Liver (tissue), 9 donors: ENCODE measurements around the gene SLC29A3. TPM values are rescaled to one million over a fixed set of nuclear protein-coding genes. Genes with fewer than 3 reads are reported as not detected.

ENCODE experiments used
- DNase-seq: peaks from one replicate; pipeline ENCODE4 v3.0.0-alpha.2; 2017; ENCODE audit warnings: low spot score
- H3K27ac ChIP-seq, 2 donors: one replicate each; pipeline ENCODE4 v1.7.0; 2013; ENCODE audit warnings: inconsistent platforms in 2 of 2, low read length in 2 of 2, control low read depth in 1 of 2, low read depth in 1 of 2, mild to moderate bottlenecking in 1 of 2
- H3K27me3 ChIP-seq, 4 donors: one replicate each; pipeline versions ENCODE4 v1.6.1 to v1.7.0; 2013; ENCODE audit warnings: low read length in 3 of 4, inconsistent platforms in 1 of 4, mild to moderate bottlenecking in 1 of 4, moderate library complexity in 1 of 4; ENCODE audit not compliant: control insufficient read depth in 4 of 4, insufficient read depth in 4 of 4
- H3K36me3 ChIP-seq, 4 donors: one replicate each; pipeline versions ENCODE4 v1.6.1 to v1.7.0; 2013; ENCODE audit warnings: low read length in 3 of 4, mild to moderate bottlenecking in 3 of 4, low read depth in 1 of 4, moderate library complexity in 1 of 4; ENCODE audit not compliant: control insufficient read depth in 4 of 4, insufficient read depth in 3 of 4
- H3K4me1 ChIP-seq, 4 donors: one replicate each; pipeline versions ENCODE4 v1.6.1 to v1.7.0; 2013; ENCODE audit warnings: low read length in 3 of 4, mild to moderate bottlenecking in 3 of 4, moderate library complexity in 1 of 4; ENCODE audit not compliant: control insufficient read depth in 4 of 4, insufficient read depth in 4 of 4
- H3K4me3 ChIP-seq, 3 donors: one replicate each; pipeline versions ENCODE4 v1.6.1 to v1.7.0; 2013; ENCODE audit warnings: low read length in 3 of 3, control low read depth in 1 of 3, low read depth in 1 of 3, mild to moderate bottlenecking in 1 of 3
- H3K9ac ChIP-seq, 2 donors: one replicate each; pipeline ENCODE4 v1.7.0; 2013; ENCODE audit warnings: low read length in 2 of 2, mild to moderate bottlenecking in 2 of 2, moderate library complexity in 2 of 2, control low read depth in 1 of 2, low read depth in 1 of 2
- H3K9me3 ChIP-seq, 4 donors: one replicate each; pipeline versions ENCODE4 v1.6.1 to v1.7.0; 2013; ENCODE audit warnings: low read length in 3 of 4; ENCODE audit not compliant: control insufficient read depth in 4 of 4
- EGR1 ChIP-seq, 2 donors: IDR thresholded peaks; 2 replicates each; pipeline ENCODE4 v1.6.1; 2016 to 2018; ENCODE audit warnings: antibody characterized with exemption in 2 of 2, low read depth in 2 of 2
- FOXA1 ChIP-seq: IDR thresholded peaks from 2 replicates; pipeline ENCODE4 v1.6.1; 2016; ENCODE audit warnings: antibody characterized with exemption
- FOXA2 ChIP-seq: IDR thresholded peaks from 2 replicates; pipeline ENCODE4 v1.6.1; 2016; ENCODE audit warnings: antibody characterized with exemption
- GABPA ChIP-seq, 2 donors: IDR thresholded peaks in 1 of 2; conservative IDR thresholded peaks in 1 of 2; 2 replicates each; pipeline ENCODE4 v1.6.1; 2016; ENCODE audit warnings: antibody characterized with exemption in 2 of 2, mild to moderate bottlenecking in 1 of 2, moderate library complexity in 1 of 2
- HNF4A ChIP-seq, 2 donors: conservative IDR thresholded peaks; 2 replicates each; pipeline ENCODE4 v1.6.1; 2016; ENCODE audit warnings: antibody characterized with exemption in 2 of 2, mild to moderate bottlenecking in 2 of 2
- HNF4G ChIP-seq: IDR thresholded peaks from 2 replicates; pipeline ENCODE4 v1.6.1; 2016; ENCODE audit warnings: antibody characterized with exemption
- JUND ChIP-seq, 2 donors: IDR thresholded peaks; 2 replicates each; pipeline ENCODE4 v1.6.1; 2016; ENCODE audit warnings: antibody characterized with exemption in 2 of 2
- MAX ChIP-seq: IDR thresholded peaks from 2 replicates; pipeline ENCODE4 v1.6.1; 2016; ENCODE audit warnings: antibody characterized with exemption
- NR2F2 ChIP-seq: IDR thresholded peaks from 2 replicates; pipeline ENCODE4 v1.6.1; 2016; ENCODE audit warnings: antibody characterized with exemption
- RAD21 ChIP-seq, 2 donors: IDR thresholded peaks; 2 replicates each; pipeline ENCODE4 v1.6.1; 2016; ENCODE audit warnings: antibody characterized with exemption in 2 of 2, mild to moderate bottlenecking in 2 of 2
- REST ChIP-seq: IDR thresholded peaks from 2 replicates; pipeline ENCODE4 v1.6.1; 2016; ENCODE audit warnings: antibody characterized with exemption, mild to moderate bottlenecking
- RXRA ChIP-seq, 2 donors: IDR thresholded peaks; 2 replicates each; pipeline ENCODE4 v1.6.1; 2017 to 2018; ENCODE audit warnings: antibody characterized with exemption in 2 of 2, mild to moderate bottlenecking in 1 of 2
- SP1 ChIP-seq: IDR thresholded peaks from 2 replicates; pipeline ENCODE4 v1.6.1; 2018; ENCODE audit warnings: antibody characterized with exemption, mild to moderate bottlenecking
- TAF1 ChIP-seq: conservative IDR thresholded peaks from 2 replicates; pipeline ENCODE4 v1.6.1; 2016; ENCODE audit warnings: antibody characterized with exemption, mild to moderate bottlenecking
- YY1 ChIP-seq: IDR thresholded peaks from 2 replicates; pipeline ENCODE4 v1.6.1; 2016; ENCODE audit warnings: antibody characterized with exemption, mild to moderate bottlenecking
- ZBTB33 ChIP-seq: IDR thresholded peaks from 2 replicates; pipeline ENCODE4 v1.6.1; 2016; ENCODE audit warnings: antibody characterized with exemption
- WGBS: extraction: QIAGEN DNeasy Blood & Tissue Kit; methylation state at CpG from one replicate; pipeline ENCODE4 v1.1.7; 2013; 5-methylcytosine and 5-hydroxymethylcytosine counted together
- polyA plus RNA-seq, 2 donors: library from polyadenylated mRNA; stranded (reverse) in 1 of 2; unstranded in 1 of 2; fragments of 200-250 nt in 1 of 2; fragments of >200 nt in 1 of 2; fragmentation: Nextera tagmentation in 1 of 2; extraction: Ambion mirVana in 1 of 2; gene quantifications; one replicate each; pipeline versions ENCODE4 v1.2.1 to v1.2.3, GENCODE V29; 2013 to 2015
- total RNA-seq, 2 donors: library from RNA; depleted of rRNA; stranded (reverse); fragments of >200 nt; gene quantifications; one replicate each; pipeline ENCODE4 v1.2.3, GENCODE V29; 2014
- donor health status: healthy.
- donor health status: healthy.
- donor health status: healthy.
- donor health status: healthy.
- donor health status: healthy.

Gene SLC29A3
- total and polyA plus RNA-seq, 4 donors = 3.1 to 11.9 (median 5.3) TPM

- Histone ChIP-seq H3K4me1 (peaks cover 34 to 67% (median 45%) of the 10 kb centered on the region in 4 donors), H3K27me3 (no peaks in the 10 kb centered on the region), H3K9me3 (no peaks in the 10 kb centered on the region), H3K27ac (no peak overlapping the region), H3K4me3 (no peak overlapping the region), H3K9ac (no peak overlapping the region), H3K36me3 (no peaks in the 10 kb centered on the region)
- DNase-seq = no peak
- TF ChIP-seq JUND (IDR thresholded peaks at IDR 0.05) (peak in 1 of 2 donors; percentile 15), HNF4A (conservative IDR thresholded peaks at IDR 0.05) (no peak)
- 94% methylated on average over 8 of the region's 8 CpGs for WGBS
Observed at GRCh38 chr10:71342573-71343391, 23.7 kb downstream of the SLC29A3 start.

GRCh38 chr10:71343392-71343773, 24.3 kb downstream of the SLC29A3 start:
- Histone ChIP-seq H3K27ac (peak overlapping the region in 1 of 2 donors; percentile 15), H3K9ac (no peak overlapping the region), H3K36me3 (no peaks in the 10 kb centered on the region), H3K4me1 (peaks cover 35 to 67% (median 45%) of the 10 kb centered on the region in 4 donors), H3K27me3 (no peaks in the 10 kb centered on the region), H3K9me3 (no peaks in the 10 kb centered on the region), H3K4me3 (no peak overlapping the region)
- WGBS = 86% methylated on average over 5 of the region's 5 CpGs
- peak in 1 of 2 donors; percentile 31 for TF ChIP-seq RAD21 (IDR thresholded peaks at IDR 0.05)
- TF ChIP-seq FOXA2 = no peak
- TF ChIP-seq SP1 = peak; percentile 32
- TF ChIP-seq MAX = peak; percentile 75
- peak in 1 of 2 donors; percentile 44 for TF ChIP-seq HNF4A (conservative IDR thresholded peaks at IDR 0.05)
- TF ChIP-seq EGR1 (IDR thresholded peaks at IDR 0.05; ENCODE audit: low read depth in 2 of 2) = peak in 1 of 2 donors; percentile 40
- peak; percentile 41 to 84 for TF ChIP-seq RXRA (IDR thresholded peaks at IDR 0.05)
- no peak for TF ChIP-seq HNF4G
- TF ChIP-seq JUND (IDR thresholded peaks at IDR 0.05) = peak in 1 of 2 donors; percentile 47
- TF ChIP-seq ZBTB33 = peak; percentile 31
- no peak for DNase-seq

GRCh38 chr10:71344154-71344925, 25.3 kb downstream of the SLC29A3 start:
- Histone ChIP-seq H3K4me3 (no peak overlapping the region), H3K36me3 (no peaks in the 10 kb centered on the region), H3K9ac (no peak overlapping the region), H3K4me1 (peaks cover 35 to 67% (median 44%) of the 10 kb centered on the region in 4 donors), H3K27ac (peak overlapping the region in 1 of 2 donors; percentile 15), H3K27me3 (no peaks in the 10 kb centered on the region), H3K9me3 (no peaks in the 10 kb centered on the region)
- 87% methylated on average over 9 of the region's 9 CpGs for WGBS
- no peak for DNase-seq
- no peak for TF ChIP-seq HNF4A (conservative IDR thresholded peaks at IDR 0.05)
- no peak for TF ChIP-seq ZBTB33
- no peak for TF ChIP-seq EGR1 (IDR thresholded peaks at IDR 0.05; ENCODE audit: low read depth in 2 of 2)
- TF ChIP-seq FOXA2 = no peak
- no peak for TF ChIP-seq HNF4G
- no peak for TF ChIP-seq TAF1
- TF ChIP-seq JUND (IDR thresholded peaks at IDR 0.05) = no peak
- TF ChIP-seq GABPA (IDR thresholded peaks at IDR 0.05 in 1 of 2, conservative IDR thresholded peaks at IDR 0.05 in 1 of 2) = no peak
- no peak for TF ChIP-seq NR2F2
- no peak for TF ChIP-seq YY1
- TF ChIP-seq FOXA1 = no peak
- TF ChIP-seq REST = no peak
- no peak for TF ChIP-seq MAX
- TF ChIP-seq RXRA (IDR thresholded peaks at IDR 0.05) = no peak
- TF ChIP-seq RAD21 (IDR thresholded peaks at IDR 0.05) = no peak
- no peak for TF ChIP-seq SP1
